GM23338 (cell line): Measurements from ENCODE around the gene NPDC1. TPM values are rescaled to one million over a fixed set of nuclear protein-coding genes. Genes with fewer than 3 reads are reported as not detected.

Experiments
- ATAC-seq: fragments of 200-7000 bp; cut with Tn5 transposase; 3 replicates; pipeline ENCODE4 v1.9.1; 2020
- DNase-seq: peaks from one replicate; pipeline ENCODE4 v3.0.0-alpha.2; 2015; ENCODE audit warnings: low spot score
- H2AFZ ChIP-seq: fragments of 200-600 bp; sonication (generic); 2 replicates; pipeline ENCODE4 v1.8.0; 2016; ENCODE audit warnings: antibody characterized with exemption, mild to moderate bottlenecking, moderate library complexity
- H3F3A ChIP-seq: fragments of 200-600 bp; sonication (generic); replicated peaks from 2 replicates; pipeline ENCODE4 v1.8.0; 2017; ENCODE audit warnings: antibody characterized with exemption, mixed run types, low read depth
- H3K27ac ChIP-seq: fragments of 200-600 bp; sonication (generic); 2 replicates; pipeline ENCODE4 v1.6.1; 2016; ENCODE audit warnings: low read depth
- H3K27me3 ChIP-seq: fragments of 200-600 bp; sonication (generic); 2 replicates; pipeline ENCODE4 v1.8.0; 2016; ENCODE audit warnings: mild to moderate bottlenecking, mixed run types, moderate library complexity; ENCODE audit not compliant: insufficient read depth
- H3K36me3 ChIP-seq: fragments of 200-600 bp; sonication (generic); 2 replicates; pipeline ENCODE4 v1.8.0; 2016; ENCODE audit warnings: mild to moderate bottlenecking; ENCODE audit not compliant: insufficient read depth
- H3K4me1 ChIP-seq: fragments of 200-600 bp; sonication (generic); 2 replicates; pipeline ENCODE4 v1.8.0; 2016; ENCODE audit warnings: mild to moderate bottlenecking, moderate library complexity; ENCODE audit not compliant: insufficient read depth
- H3K4me2 ChIP-seq: fragments of 200-600 bp; sonication (generic); 2 replicates; pipeline ENCODE4 v1.7.1; 2017; ENCODE audit warnings: mixed run types
- H3K4me3 ChIP-seq: fragments of 200-600 bp; sonication (generic); 2 replicates; pipeline ENCODE4 v1.6.1; 2016; ENCODE audit warnings: mixed run types
- H3K79me2 ChIP-seq: fragments of 200-600 bp; sonication (generic); replicated peaks from 2 replicates; pipeline ENCODE4 v1.8.0; 2017; ENCODE audit warnings: mild to moderate bottlenecking; ENCODE audit not compliant: insufficient read depth
- H3K9me2 ChIP-seq: fragments of 200-600 bp; sonication (generic); 2 replicates; pipeline ENCODE4 v1.8.0; 2017; ENCODE audit not compliant: insufficient read depth
- H4K20me1 ChIP-seq: fragments of 200-600 bp; sonication (generic); replicated peaks from 2 replicates; pipeline ENCODE4 v1.8.0; 2017; ENCODE audit warnings: mild to moderate bottlenecking; ENCODE audit not compliant: insufficient read depth
- H3K27ac Mint-ChIP-seq: 2 replicates; pipeline ENCODE4 v1.8.0; 2020; ENCODE audit warnings: inconsistent platforms, mild to moderate bottlenecking, moderate library complexity, mixed read lengths
- H3K27me3 Mint-ChIP-seq: 3 replicates; pipeline ENCODE4 v1.8.0; 2022; ENCODE audit warnings: low read depth, mild to moderate bottlenecking, moderate library complexity, mixed read lengths, inconsistent platforms; ENCODE audit not compliant: insufficient read depth, poor library complexity
- H3K36me3 Mint-ChIP-seq: 3 replicates; pipeline ENCODE4 v1.8.0; 2021; ENCODE audit warnings: low read depth, mild to moderate bottlenecking, inconsistent platforms, moderate library complexity, mixed read lengths
- H3K4me1 Mint-ChIP-seq: 3 replicates; pipeline ENCODE4 v1.8.0; 2020; ENCODE audit warnings: mild to moderate bottlenecking, inconsistent platforms, mixed read lengths
- H3K4me3 Mint-ChIP-seq: 3 replicates; pipeline ENCODE4 v1.8.0; 2021; ENCODE audit warnings: moderate library complexity, mild to moderate bottlenecking, inconsistent platforms, mixed read lengths
- H3K9me3 Mint-ChIP-seq: 3 replicates; pipeline ENCODE4 v1.8.0; 2020; ENCODE audit warnings: moderate library complexity, mild to moderate bottlenecking, inconsistent platforms, mixed read lengths
- CREB1 ChIP-seq: fragments of 250-450 bp; sonication (Bioruptor Pico); IDR thresholded peaks from 2 replicates; pipeline ENCODE4 v1.5.0; 2020; ENCODE audit warnings: low read depth, mild to moderate bottlenecking, moderate library complexity
- EZH2 ChIP-seq: fragments of 200-600 bp; sonication (generic); IDR thresholded peaks from one replicate; pipeline ENCODE4 v1.8.0; 2017; ENCODE audit warnings: antibody characterized with exemption, mild to moderate bottlenecking, low read depth; ENCODE audit not compliant: unreplicated experiment
- EZH2phosphoT487 ChIP-seq: fragments of 200-600 bp; sonication (generic); IDR thresholded peaks from one replicate; pipeline ENCODE4 v1.8.1; 2018; ENCODE audit warnings: antibody characterized with exemption; ENCODE audit not compliant: unreplicated experiment
- POLR2AphosphoS5 ChIP-seq: IDR thresholded peaks from 2 replicates; pipeline ENCODE4 v1.6.1; 2016; ENCODE audit warnings: antibody characterized with exemption, low read depth
- STAT1 ChIP-seq: IDR thresholded peaks from one replicate; pipeline ENCODE4 v1.6.1; 2016; ENCODE audit warnings: antibody characterized with exemption; ENCODE audit not compliant: unreplicated experiment
- ZNF114 ChIP-seq: fragments of 250-450 bp; sonication (Bioruptor Pico); IDR thresholded peaks from 2 replicates; pipeline ENCODE4 v1.5.0; 2020; ENCODE audit warnings: mild to moderate bottlenecking, moderate library complexity
- ZNF331 ChIP-seq: fragments of 250-450 bp; sonication (Bioruptor Pico); IDR thresholded peaks from 2 replicates; pipeline ENCODE4 v1.5.0; 2020; ENCODE audit warnings: low read depth, mild to moderate bottlenecking, moderate library complexity
- polyA plus RNA-seq: library from polyadenylated mRNA; unstranded; fragments of >200 nt; fragmentation: Nextera tagmentation; extraction: Ambion mirVana; gene quantifications from 2 replicates; pipeline ENCODE4 v1.2.1, GENCODE V29; 2016
- total RNA-seq: library from RNA; depleted of rRNA; stranded (reverse); fragments of >200 nt; shearing (Covaris generic); gene quantifications from 2 replicates; pipeline ENCODE4 v1.2.3, GENCODE V29; 2014
- TF ChIP-seq, protein P1 (sequence below): IDR thresholded peaks from one replicate; pipeline ENCODE4 v1.6.1; 2018; ENCODE audit warnings: antibody characterized with exemption; ENCODE audit not compliant: unreplicated experiment
- TF ChIP-seq, protein P2 (sequence below): fragments of 250-450 bp; sonication (Bioruptor Pico); IDR thresholded peaks from 2 replicates; pipeline ENCODE4 v1.5.0; 2020; ENCODE audit warnings: mild to moderate bottlenecking, moderate library complexity

The NPDC1 gene
- total and polyA plus RNA-seq, 2 experiments from 2014 or later: 34.3 to 35.5 TPM

DNA sequence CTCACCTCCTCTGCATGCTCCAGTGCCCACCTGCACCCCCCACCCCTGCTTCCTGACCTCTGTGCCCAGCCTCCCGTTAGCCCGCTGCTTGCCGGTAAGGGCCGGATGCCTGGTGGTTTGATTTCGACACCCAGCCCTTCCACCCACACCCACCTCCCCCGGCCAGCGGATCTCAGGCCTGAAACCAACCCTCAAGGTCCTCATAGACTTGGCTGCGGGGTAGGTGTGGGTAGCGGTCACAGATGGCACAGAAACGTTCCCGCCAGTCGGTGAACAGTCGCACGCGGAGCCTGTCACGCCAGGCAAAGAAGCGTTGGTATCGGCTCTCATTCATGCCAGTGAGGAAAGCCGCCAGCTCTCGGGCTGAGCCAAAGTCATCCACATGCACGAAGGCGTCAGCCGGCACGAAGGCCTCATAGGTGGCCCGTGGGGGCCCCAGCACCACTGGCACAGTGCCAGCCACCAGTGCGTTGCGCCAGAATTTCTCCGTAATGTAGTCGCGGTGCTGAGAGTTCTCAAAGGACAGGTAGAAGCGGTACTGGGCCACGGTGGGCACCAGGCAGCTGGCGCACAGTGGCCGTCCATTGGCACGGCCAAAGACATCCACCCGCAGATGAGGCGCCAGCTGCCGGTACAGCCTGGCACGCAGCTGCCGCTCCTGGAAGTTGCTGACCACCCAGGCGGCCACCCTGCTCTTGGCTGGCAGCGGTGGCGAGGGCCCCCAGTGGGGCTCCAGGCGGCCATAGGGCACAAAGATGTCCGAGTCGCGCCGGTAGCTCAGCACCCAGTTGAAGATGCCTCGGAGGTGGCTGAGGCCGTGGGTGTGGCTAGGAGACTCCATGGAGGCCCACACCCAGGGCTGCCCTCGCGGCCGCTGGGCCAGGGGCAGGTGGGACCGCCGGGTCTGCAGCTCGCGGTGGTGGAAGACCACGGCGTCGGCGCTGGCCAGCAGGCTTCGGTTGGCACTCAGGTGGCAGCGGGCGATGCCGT is 15.1 kb downstream of the NPDC1 start:
- Histone ChIP-seq H4K20me1 (no peaks in the 10 kb centered on the region), H2AFZ (no peak overlapping the region), H3K4me1 (0 out of 2 replicates have a peak, but pooled peaks cover 3% of the 10 kb centered on the region), H3K36me3 (no peaks in the 10 kb centered on the region), H3K4me3 (no peak overlapping the region), H3K27ac (no peak overlapping the region), H3K4me2 (no peak overlapping the region), H3K27me3 (peaks cover 21% of the 10 kb centered on the region), H3F3A (0 out of 2 replicates have a peak, but pooled peaks cover 3% of the 10 kb centered on the region), H3K79me2 (no peaks in the 10 kb centered on the region), H3K9me2 (no peaks in the 10 kb centered on the region)
- TF ChIP-seq, protein P1, sequence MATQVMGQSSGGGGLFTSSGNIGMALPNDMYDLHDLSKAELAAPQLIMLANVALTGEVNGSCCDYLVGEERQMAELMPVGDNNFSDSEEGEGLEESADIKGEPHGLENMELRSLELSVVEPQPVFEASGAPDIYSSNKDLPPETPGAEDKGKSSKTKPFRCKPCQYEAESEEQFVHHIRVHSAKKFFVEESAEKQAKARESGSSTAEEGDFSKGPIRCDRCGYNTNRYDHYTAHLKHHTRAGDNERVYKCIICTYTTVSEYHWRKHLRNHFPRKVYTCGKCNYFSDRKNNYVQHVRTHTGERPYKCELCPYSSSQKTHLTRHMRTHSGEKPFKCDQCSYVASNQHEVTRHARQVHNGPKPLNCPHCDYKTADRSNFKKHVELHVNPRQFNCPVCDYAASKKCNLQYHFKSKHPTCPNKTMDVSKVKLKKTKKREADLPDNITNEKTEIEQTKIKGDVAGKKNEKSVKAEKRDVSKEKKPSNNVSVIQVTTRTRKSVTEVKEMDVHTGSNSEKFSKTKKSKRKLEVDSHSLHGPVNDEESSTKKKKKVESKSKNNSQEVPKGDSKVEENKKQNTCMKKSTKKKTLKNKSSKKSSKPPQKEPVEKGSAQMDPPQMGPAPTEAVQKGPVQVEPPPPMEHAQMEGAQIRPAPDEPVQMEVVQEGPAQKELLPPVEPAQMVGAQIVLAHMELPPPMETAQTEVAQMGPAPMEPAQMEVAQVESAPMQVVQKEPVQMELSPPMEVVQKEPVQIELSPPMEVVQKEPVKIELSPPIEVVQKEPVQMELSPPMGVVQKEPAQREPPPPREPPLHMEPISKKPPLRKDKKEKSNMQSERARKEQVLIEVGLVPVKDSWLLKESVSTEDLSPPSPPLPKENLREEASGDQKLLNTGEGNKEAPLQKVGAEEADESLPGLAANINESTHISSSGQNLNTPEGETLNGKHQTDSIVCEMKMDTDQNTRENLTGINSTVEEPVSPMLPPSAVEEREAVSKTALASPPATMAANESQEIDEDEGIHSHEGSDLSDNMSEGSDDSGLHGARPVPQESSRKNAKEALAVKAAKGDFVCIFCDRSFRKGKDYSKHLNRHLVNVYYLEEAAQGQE: no peak
- TF ChIP-seq ZNF331 (CRISPR knock-in tag) (no peak), EZH2phosphoT487 (no peak), STAT1 (no peak), ZNF114 (CRISPR knock-in tag) (no peak), EZH2 (no peak)
- no peak overlapping the region for H3K27ac Mint-ChIP-seq
- H3K27me3 Mint-ChIP-seq: peaks cover 26% of the 10 kb centered on the region
- no peaks in the 10 kb centered on the region; the same call in 2 of the 3 replicates for H3K4me1 Mint-ChIP-seq
- no peaks in the 10 kb centered on the region for H3K9me3 Mint-ChIP-seq
- no peaks in the 10 kb centered on the region for H3K36me3 Mint-ChIP-seq
- no peak for ATAC-seq
- no peak for DNase-seq
- H3K4me3 Mint-ChIP-seq: no peak overlapping the region

DNA sequence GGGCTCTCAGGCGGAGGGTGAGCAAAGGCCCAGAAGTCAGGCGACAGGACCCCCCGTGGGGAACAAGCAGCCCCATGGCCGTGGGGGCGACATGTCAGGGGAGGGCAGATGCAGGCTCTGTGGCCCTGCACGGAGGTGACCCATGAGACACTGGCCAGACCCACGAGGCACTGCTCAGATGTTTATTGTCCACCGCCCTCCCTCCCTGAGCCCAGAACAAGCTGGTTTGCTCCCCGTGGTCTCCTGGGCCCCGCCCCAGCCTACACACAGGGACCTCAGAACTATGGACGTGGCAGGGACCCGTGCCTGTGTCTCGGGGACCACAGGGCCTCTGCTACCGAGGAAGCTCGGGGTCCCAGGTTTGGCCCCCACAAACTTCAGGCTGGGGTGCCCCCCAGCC is 16.0 kb downstream of the NPDC1 start:
- H3K36me3 ChIP-seq: no peaks in the 10 kb centered on the region
- H3K4me3 Mint-ChIP-seq: no peak overlapping the region
- no peak overlapping the region for H2AFZ ChIP-seq
- peaks cover 21% of the 10 kb centered on the region for H3K27me3 ChIP-seq
- no peaks in the 10 kb centered on the region for H3K36me3 Mint-ChIP-seq
- DNase-seq (no peak), ATAC-seq (no peak)
- no peak overlapping the region for H3K4me3 ChIP-seq
- no peaks in the 10 kb centered on the region for H4K20me1 ChIP-seq
- no peak overlapping the region for H3K4me2 ChIP-seq
- no peaks in the 10 kb centered on the region for H3K79me2 ChIP-seq
- H3K27ac Mint-ChIP-seq: no peak overlapping the region
- 0 out of 2 replicates have a peak, but pooled peaks cover 3% of the 10 kb centered on the region for H3K4me1 ChIP-seq
- peaks cover 26% of the 10 kb centered on the region for H3K27me3 Mint-ChIP-seq
- no peaks in the 10 kb centered on the region for H3K9me3 Mint-ChIP-seq
- no peak overlapping the region for H3K27ac ChIP-seq
- no peaks in the 10 kb centered on the region for H3K9me2 ChIP-seq
- no peaks in the 10 kb centered on the region; the same call in 2 of the 3 replicates for H3K4me1 Mint-ChIP-seq
- 0 out of 2 replicates have a peak, but pooled peaks cover 3% of the 10 kb centered on the region for H3F3A ChIP-seq
- TF ChIP-seq, protein P2, sequence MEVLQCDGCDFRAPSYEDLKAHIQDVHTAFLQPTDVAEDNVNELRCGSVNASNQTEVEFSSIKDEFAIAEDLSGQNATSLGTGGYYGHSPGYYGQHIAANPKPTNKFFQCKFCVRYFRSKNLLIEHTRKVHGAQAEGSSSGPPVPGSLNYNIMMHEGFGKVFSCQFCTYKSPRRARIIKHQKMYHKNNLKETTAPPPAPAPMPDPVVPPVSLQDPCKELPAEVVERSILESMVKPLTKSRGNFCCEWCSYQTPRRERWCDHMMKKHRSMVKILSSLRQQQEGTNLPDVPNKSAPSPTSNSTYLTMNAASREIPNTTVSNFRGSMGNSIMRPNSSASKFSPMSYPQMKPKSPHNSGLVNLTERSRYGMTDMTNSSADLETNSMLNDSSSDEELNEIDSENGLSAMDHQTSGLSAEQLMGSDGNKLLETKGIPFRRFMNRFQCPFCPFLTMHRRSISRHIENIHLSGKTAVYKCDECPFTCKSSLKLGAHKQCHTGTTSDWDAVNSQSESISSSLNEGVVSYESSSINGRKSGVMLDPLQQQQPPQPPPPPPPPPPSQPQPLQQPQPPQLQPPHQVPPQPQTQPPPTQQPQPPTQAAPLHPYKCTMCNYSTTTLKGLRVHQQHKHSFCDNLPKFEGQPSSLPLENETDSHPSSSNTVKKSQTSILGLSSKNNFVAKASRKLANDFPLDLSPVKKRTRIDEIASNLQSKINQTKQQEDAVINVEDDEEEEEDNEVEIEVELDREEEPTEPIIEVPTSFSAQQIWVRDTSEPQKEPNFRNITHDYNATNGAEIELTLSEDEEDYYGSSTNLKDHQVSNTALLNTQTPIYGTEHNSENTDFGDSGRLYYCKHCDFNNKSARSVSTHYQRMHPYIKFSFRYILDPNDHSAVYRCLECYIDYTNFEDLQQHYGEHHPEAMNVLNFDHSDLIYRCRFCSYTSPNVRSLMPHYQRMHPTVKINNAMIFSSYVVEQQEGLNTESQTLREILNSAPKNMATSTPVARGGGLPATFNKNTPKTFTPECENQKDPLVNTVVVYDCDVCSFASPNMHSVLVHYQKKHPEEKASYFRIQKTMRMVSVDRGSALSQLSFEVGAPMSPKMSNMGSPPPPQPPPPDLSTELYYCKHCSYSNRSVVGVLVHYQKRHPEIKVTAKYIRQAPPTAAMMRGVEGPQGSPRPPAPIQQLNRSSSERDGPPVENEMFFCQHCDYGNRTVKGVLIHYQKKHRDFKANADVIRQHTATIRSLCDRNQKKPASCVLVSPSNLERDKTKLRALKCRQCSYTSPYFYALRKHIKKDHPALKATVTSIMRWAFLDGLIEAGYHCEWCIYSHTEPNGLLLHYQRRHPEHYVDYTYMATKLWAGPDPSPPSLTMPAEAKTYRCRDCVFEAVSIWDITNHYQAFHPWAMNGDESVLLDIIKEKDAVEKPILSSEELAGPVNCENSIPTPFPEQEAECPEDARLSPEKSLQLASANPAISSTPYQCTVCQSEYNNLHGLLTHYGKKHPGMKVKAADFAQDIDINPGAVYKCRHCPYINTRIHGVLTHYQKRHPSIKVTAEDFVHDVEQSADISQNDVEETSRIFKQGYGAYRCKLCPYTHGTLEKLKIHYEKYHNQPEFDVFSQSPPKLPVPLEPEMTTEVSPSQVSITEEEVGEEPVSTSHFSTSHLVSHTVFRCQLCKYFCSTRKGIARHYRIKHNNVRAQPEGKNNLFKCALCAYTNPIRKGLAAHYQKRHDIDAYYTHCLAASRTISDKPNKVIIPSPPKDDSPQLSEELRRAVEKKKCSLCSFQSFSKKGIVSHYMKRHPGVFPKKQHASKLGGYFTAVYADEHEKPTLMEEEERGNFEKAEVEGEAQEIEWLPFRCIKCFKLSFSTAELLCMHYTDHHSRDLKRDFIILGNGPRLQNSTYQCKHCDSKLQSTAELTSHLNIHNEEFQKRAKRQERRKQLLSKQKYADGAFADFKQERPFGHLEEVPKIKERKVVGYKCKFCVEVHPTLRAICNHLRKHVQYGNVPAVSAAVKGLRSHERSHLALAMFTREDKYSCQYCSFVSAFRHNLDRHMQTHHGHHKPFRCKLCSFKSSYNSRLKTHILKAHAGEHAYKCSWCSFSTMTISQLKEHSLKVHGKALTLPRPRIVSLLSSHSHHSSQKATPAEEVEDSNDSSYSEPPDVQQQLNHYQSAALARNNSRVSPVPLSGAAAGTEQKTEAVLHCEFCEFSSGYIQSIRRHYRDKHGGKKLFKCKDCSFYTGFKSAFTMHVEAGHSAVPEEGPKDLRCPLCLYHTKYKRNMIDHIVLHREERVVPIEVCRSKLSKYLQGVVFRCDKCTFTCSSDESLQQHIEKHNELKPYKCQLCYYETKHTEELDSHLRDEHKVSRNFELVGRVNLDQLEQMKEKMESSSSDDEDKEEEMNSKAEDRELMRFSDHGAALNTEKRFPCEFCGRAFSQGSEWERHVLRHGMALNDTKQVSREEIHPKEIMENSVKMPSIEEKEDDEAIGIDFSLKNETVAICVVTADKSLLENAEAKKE (CRISPR knock-in tag): no peak
- TF ChIP-seq POLR2AphosphoS5 (no peak), EZH2phosphoT487 (no peak), CREB1 (no peak)
